ENCODE data around the gene TMEM187. TPM values are rescaled to one million over a fixed set of nuclear protein-coding genes. Genes with fewer than 3 reads are reported as not detected.

Gene TMEM187
- total and polyA plus RNA-seq, 11 donors: 3.2 to 11.4 (median 7.2) TPM

GRCh38 chrX:154008521-154008920 lies 36.0 kb downstream of the TMEM187 start:
- ATAC-seq: no peak
- H3K4me3 ChIP-seq: no peak overlapping the region
- 61 to 87% (median 73%) methylated on average over 4 of the region's 4 CpGs for WGBS, 4 donors

DNA sequence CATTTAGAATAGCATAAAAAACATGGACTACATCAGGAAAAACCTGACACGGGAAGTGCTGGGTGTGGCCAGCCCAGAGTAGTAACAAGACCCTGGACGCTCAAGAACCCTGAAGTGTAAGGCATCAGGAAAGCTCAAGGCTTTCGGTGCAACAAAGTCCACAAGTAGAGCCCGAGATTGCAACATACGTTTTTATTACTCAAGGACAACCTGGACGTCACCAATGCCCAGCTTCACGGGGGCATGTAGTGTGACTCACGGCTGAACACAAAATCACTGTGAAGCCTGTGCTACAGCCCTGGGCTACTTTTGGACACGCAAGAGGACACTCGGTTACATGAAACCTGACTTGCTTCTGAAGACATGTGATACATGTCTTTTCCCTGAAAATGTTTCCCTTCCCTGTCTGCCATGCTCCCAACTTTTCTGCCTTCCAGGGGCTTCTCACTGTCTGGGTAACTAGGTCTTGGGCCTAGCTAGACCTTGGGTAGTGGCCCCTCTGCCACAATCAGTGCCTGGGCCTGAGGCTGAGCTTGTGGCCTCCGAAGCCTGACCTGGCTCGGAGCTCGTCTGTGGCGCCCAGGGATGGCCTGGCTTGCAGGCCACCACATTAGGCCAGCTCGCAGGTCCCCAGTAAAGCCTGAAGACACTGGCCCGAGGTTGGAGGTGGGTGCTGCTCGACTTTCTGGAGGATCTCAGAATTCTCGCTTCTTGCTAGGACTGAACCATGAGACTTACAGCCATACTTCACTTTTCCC lies 38.0 kb downstream of the TMEM187 start:
- intact Hi-C loops (cut with DNase I): loop anchor here in 5 of 10 donors (5.0 kb wide), 2 partner anchors 37 to 42 kb away; no protein-coding TSS in a partner anchor

More at GRCh38 chrX:154008521-154008920, 36.0 kb downstream of the TMEM187 start:
- DNase-seq: no peak
- intact Hi-C loops (cut with DNase I): no loop called here
- TF ChIP-seq CTCF (IDR thresholded peaks at IDR 0.05) (no peak), POLR2A (IDR thresholded peaks at IDR 0.05) (no peak)
- Histone ChIP-seq H3K36me3 (peaks cover 0 to 26% (median 0%) of the 10 kb centered on the region in 9 donors), H3K9me3 (no peaks in the 10 kb centered on the region), H3K27me3 (peaks cover 0 to 53% (median 0%) of the 10 kb centered on the region in 9 donors), H3K4me1 (peaks cover 0 to 7% (median 0%) of the 10 kb centered on the region in 12 donors), H3K27ac (no peak overlapping the region)

DNA sequence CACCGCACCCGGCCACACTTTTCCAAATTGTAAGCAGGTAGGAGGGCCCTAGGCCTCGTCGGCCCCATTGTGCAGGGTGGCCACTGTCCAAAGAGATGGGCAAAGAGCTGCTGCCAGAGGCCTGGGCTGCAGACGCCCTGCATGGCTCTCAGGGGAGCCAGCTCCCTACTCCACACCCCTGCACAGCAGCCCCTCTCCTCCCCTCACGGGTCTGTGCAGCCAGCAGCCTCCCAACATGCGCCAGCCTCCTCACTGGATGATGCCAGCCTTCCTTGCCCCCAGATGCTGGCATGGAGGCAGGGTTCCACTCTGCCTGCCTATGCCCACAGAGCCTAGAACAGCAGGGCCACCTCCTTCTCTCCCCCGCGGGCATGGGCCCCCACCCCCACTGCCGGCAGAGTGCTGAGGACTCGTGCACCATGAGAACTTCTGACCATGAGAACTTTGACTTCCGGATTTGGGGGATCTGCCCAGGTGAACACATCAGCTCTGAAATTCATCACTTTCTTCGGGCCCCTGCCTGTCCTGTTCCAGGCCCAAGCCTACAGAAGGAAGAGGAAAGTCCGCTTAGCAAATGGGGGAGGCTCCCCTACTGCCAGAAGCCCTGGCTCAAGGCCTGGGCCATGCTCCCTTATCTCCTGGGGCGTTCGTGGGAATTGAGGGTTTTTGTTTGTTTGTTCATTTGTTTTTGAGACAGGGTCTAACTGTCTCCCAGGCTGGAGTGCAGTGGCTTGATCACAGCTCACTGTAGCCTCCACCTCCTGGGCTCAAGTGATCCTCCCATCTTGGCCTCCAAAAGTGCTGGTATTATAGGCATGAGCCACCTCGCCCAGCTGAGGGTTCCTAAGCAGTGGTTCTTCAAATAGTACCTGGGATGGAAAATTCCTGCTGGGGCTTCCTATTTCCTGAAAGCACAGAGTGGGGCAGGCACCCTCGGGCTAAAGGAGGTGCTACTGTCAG lies 39.1 kb downstream of the TMEM187 start:
- peaks cover 0 to 45% (median 0%) of the 10 kb centered on the region in 9 donors for H3K27me3 ChIP-seq
- 84 to 93% (median 91%) methylated on average over 13 to 18 of the region's 18 CpGs for WGBS, 4 donors
- no peak for ATAC-seq
- intact Hi-C loops (cut with DNase I): loop anchor here in 5 of 10 donors (5.0 kb wide), 2 partner anchors 36 to 41 kb away; no protein-coding TSS in a partner anchor
- peaks cover 0 to 46% (median 0%) of the 10 kb centered on the region in 9 donors for H3K36me3 ChIP-seq
- no peak for TF ChIP-seq POLR2A (IDR thresholded peaks at IDR 0.05)
- TF ChIP-seq CTCF (IDR thresholded peaks at IDR 0.05): no peak
- DNase-seq: no peak
- no peak overlapping the region for H3K27ac ChIP-seq
- H3K4me1 ChIP-seq: peaks cover 0 to 8% (median 0%) of the 10 kb centered on the region in 12 donors
- H3K4me3 ChIP-seq: no peak overlapping the region
- no peaks in the 10 kb centered on the region for H3K9me3 ChIP-seq

More for the DNA sequence above, 38.0 kb downstream of the TMEM187 start:
- ATAC-seq (no peak), DNase-seq (no peak)
- H3K27ac ChIP-seq: no peak overlapping the region
- TF ChIP-seq POLR2A (IDR thresholded peaks at IDR 0.05) (no peak), CTCF (IDR thresholded peaks at IDR 0.05) (no peak)
- no peaks in the 10 kb centered on the region for H3K9me3 ChIP-seq
- H3K4me3 ChIP-seq: no peak overlapping the region
- WGBS, 4 donors: 86 to 92% (median 89%) methylated on average over 18 of the region's 18 CpGs
- H3K4me1 ChIP-seq: peaks cover 0 to 8% (median 0%) of the 10 kb centered on the region in 12 donors
- peaks cover 0 to 52% (median 0%) of the 10 kb centered on the region in 9 donors for H3K27me3 ChIP-seq
- H3K36me3 ChIP-seq: peaks cover 0 to 35% (median 0%) of the 10 kb centered on the region in 9 donors

Data from heart left ventricle (tissue), 16 donors.